GM23338 (cell line): Measurements from ENCODE around the gene CPXM2.

Experiments
- CTCF ChIP-seq, 2 experiments: fragments of 200-600 bp in 1 of 2; sonication (generic) in 1 of 2; conservative IDR thresholded peaks; 2 replicates each; pipeline versions ENCODE4 v1.5.1 to v1.6.1; 2016 to 2017; ENCODE audit warnings: antibody characterized with exemption in 2 of 2, low read depth in 2 of 2, mild to moderate bottlenecking in 2 of 2, moderate library complexity in 1 of 2
- EZH2phosphoT487 ChIP-seq: fragments of 200-600 bp; sonication (generic); IDR thresholded peaks from one replicate; pipeline ENCODE4 v1.8.1; 2018; ENCODE audit warnings: antibody characterized with exemption; ENCODE audit not compliant: unreplicated experiment
- NANOG ChIP-seq: IDR thresholded peaks from 2 replicates; pipeline ENCODE4 v1.6.1; 2016; ENCODE audit warnings: antibody characterized with exemption, borderline replicate concordance
- POLR2AphosphoS5 ChIP-seq: IDR thresholded peaks from 2 replicates; pipeline ENCODE4 v1.6.1; 2016; ENCODE audit warnings: antibody characterized with exemption, low read depth
- REST ChIP-seq: IDR thresholded peaks from one replicate; pipeline ENCODE4 v1.6.1; 2018; ENCODE audit warnings: antibody characterized with exemption; ENCODE audit not compliant: unreplicated experiment
- ZNF114 ChIP-seq: fragments of 250-450 bp; sonication (Bioruptor Pico); IDR thresholded peaks from 2 replicates; pipeline ENCODE4 v1.5.0; 2020; ENCODE audit warnings: mild to moderate bottlenecking, moderate library complexity

- TF ChIP-seq CTCF (conservative IDR thresholded peaks at IDR 0.05; ENCODE audit: low read depth in 2 of 2) (no peak), EZH2phosphoT487 (no peak), POLR2AphosphoS5 (no peak), NANOG (no peak), REST (no peak), ZNF114 (CRISPR knock-in tag) (no peak)
Measured at GRCh38 chr10:123781324-123781900, 110.2 kb downstream of the CPXM2 start.
